Myocyte (in vitro differentiated cells): Measurements from ENCODE around the gene LRP1. TPM values are rescaled to one million over a fixed set of nuclear protein-coding genes. Genes with fewer than 3 reads are reported as not detected.

Experiments used
- DNase-seq: peaks from one replicate; pipeline ENCODE4 v3.0.0-alpha.2; 2012; ENCODE audit warnings: low read depth
- total RNA-seq: library from RNA; depleted of rRNA; stranded (reverse); fragments of >200 nt; gene quantifications from 2 replicates; pipeline ENCODE4 v1.2.3, GENCODE V29; 2014

The LRP1 gene
- total RNA-seq, 1 donor from 2014 or later = 40.0 TPM

GRCh38 chr12:57133013-57133569 lies 4.8 kb downstream of the LRP1 start:
- peak; percentile 59 for DNase-seq

- no peak for DNase-seq
Measured at GRCh38 chr12:57133916-57134315, 5.6 kb downstream of the LRP1 start.

DNA sequence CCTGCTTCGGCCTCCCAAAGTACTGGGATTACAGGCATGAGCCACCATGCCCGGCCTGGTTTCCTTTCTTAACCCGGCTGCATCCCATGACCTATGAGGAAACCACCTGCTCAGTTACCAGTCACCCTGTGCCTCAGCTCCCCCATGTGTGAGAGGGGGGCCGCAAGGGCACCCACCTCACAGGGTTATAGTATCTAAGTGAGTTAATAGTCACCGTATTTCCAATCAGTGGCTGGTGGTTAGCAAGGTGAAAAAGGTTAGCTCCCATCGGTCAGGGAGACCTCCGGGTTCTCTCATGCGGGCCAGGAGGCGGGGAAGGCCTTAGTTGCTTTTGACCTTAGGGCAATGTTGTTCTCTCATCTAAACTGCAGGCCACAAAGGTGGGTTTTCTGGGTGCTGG lies 6.7 kb downstream of the LRP1 start:
- DNase-seq = no peak

GRCh38 chr12:57135527-57136326 lies 7.4 kb downstream of the LRP1 start:
- peak; percentile 71 for DNase-seq

DNA sequence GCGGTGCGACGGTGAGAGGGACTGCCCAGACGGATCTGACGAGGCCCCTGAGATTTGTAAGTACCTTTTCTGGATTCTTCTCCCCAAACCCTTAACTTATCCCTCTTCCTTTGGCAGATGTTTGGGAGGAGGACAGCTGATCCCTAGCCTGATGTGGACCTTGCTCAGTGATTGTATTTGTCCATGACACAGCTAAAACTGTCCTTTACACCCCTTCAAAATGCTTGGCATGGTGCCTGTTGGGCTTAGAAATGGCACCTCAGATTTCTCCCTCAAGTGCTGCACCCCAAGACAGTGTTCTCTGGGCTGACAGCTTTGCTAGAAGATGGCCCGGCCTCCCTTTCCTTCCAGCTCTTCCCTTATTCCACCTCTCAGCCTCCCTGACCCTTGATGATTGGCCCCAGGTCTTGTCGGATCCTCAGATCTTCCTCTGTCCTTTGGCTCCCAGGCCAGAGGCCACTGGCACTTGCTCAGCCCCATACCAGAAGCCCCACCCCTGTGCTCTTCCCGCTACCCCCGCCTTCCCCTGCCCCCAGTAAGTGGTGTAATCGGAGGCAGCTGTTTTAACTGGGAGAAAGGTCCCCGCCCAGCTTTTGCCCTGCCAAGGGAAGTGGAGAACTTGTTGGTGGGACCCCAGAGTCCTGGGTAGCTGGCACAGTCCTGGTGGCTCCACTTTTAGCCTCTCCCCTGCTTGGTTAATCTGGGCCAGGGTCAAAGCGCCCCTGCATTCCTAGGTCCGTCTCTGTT lies 10.4 kb downstream of the LRP1 start:
- DNase-seq = peak; percentile 88

GRCh38 chr12:57139796-57140649 lies 11.7 kb downstream of the LRP1 start:
- no peak for DNase-seq

GRCh38 chr12:57141249-57141648 lies 13.0 kb downstream of the LRP1 start:
- DNase-seq = no peak

GRCh38 chr12:57142121-57142520 lies 13.8 kb downstream of the LRP1 start:
- DNase-seq = no peak

GRCh38 chr12:57142727-57143126 lies 14.4 kb downstream of the LRP1 start:
- no peak for DNase-seq

- DNase-seq = no peak
Measured at GRCh38 chr12:57143454-57143853, 15.2 kb downstream of the LRP1 start.

GRCh38 chr12:57145460-57146059 lies 17.3 kb downstream of the LRP1 start:
- DNase-seq = peak; percentile 90

DNA sequence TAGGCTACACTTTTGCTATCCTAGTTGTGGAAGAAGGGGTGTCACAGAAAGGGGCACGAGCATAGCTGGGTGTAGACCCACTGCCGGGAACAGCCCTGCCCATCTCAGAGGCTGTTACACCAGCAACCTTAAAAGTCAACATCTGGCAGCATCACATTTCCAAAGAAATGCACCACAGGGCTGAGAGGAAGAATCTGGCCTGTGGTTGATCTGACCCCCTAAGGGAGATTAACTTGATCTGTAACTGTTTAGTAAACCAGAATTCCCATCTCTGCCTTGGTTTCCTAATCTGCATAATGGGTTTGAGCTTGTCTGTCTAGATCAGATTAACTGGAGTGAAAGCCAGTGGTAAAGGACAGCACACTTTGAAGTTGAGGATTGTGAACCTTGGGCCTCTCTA lies 17.8 kb downstream of the LRP1 start:
- no peak for DNase-seq

- no peak for DNase-seq
Measured at GRCh38 chr12:57146961-57147944, 19.0 kb downstream of the LRP1 start, which contains the start of gene LRP1-AS. Gene LRP1-AS (minus strand): TSS chr12:57147619.

DNA sequence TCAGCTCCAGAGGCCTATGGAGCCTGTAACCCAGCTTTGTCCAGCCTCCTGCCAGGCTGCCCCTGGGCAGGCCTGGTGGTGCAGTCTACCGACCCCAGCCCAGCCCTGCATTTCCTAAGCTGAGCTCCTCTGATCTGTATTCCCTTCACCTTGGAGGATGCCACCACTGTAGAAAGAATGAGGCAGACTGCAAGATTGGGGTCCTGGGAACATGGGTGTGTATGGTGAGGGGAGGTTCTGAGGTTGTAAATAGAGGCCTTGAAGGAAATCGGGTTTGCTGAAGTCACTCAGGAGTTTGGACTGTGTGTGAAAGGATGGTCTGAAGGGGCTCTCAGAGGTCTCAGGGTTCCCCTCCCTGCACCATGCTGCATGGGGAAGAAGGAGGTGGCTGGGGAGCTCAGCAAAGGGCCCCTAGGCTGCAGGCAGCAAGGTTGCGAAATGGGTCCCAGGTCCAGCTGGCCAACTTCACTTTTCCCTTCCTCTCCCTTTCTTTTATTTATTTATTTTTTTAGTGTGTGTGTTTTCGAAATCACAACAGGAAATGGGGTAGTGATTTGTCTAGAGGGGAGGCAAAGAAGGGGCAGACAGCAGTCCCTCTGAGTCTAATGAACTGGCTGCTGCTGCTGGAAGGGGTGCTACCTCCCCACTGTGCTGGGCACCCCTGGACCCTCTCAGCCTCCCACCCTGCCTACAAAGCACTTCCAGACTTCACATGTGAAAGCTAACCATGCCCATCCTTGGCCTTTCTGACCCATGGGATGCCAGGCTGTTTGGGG lies 20.4 kb downstream of the LRP1 start:
- DNase-seq = no peak

- no peak for DNase-seq
Measured at GRCh38 chr12:57149245-57149900, 21.1 kb downstream of the LRP1 start.

DNA sequence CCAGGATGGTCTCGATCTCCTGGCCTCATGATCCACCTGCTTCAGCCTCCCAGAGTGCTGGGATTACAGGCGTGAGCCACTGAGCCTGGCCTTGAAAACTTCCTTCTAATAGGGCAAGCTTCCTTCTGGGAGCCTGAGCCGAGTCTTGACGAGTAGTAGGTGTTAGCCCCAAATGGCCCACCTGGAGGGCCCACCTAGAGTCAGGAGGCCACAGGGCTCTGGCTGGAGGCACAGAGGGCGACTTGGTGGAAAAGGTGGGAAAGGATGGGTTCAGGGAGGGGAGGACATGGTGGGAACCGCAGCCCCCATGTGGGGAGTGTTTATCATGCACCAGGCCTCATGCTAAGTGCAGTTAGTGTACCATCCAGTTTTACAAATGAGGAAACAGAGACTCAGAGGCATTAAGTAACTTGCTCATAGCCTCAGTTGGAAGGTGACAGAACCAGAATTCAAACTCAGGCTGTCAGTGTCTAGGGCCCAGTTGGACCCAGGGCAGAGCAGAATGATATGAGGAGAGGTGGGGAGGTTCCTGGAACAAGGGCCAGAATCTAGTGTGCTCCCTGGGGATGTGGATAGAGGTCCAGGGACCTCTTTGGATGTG lies 22.2 kb downstream of the LRP1 start:
- DNase-seq = no peak

- DNase-seq = peak; percentile 75
Measured at GRCh38 chr12:57151741-57152630, 23.7 kb downstream of the LRP1 start.
